ENCODE data around the gene ENG.
"Not testable (repeated sequence)": the region's sequence is repeated elsewhere in the genome, so short reads cannot be mapped to it uniquely, and the experiment has no call there.

ENG gene

DNA sequence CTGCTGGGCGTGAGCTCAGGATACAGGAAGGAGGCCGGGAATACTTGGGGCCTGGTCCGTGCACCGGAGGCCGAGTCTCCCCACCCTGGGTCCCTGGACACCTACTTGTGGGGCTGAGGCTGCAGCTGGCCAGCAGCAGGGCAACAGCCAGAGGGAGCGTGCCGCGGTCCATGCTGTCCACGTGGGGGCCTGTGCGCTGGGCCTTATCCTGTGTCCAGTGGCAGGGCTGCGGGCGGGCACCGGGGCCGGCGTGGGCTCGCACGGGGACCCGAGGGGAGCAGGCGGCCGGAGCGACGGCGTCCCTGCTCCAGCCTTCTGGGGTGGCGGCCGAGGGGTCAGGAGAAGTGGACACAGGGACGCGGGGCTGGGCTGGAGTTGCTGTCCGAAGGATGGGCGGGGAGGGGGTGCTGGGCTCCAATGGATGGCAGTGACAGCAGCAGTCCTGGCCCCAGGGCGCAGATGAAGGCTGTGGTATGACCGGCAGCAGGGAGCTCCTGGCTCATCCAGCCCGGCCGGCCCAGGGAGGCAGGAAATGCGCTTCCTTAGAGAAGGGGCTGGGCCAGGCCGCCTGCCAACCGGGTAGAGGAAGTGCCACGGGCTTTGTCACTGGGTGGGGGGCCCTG is at the start of gene ENG:
Gene ENG (minus strand): TSS at position 475 of the 623 bp plus-strand sequence. CDS start 303 bp downstream, at position 172.
- FAIRE-seq = no peak

DNA sequence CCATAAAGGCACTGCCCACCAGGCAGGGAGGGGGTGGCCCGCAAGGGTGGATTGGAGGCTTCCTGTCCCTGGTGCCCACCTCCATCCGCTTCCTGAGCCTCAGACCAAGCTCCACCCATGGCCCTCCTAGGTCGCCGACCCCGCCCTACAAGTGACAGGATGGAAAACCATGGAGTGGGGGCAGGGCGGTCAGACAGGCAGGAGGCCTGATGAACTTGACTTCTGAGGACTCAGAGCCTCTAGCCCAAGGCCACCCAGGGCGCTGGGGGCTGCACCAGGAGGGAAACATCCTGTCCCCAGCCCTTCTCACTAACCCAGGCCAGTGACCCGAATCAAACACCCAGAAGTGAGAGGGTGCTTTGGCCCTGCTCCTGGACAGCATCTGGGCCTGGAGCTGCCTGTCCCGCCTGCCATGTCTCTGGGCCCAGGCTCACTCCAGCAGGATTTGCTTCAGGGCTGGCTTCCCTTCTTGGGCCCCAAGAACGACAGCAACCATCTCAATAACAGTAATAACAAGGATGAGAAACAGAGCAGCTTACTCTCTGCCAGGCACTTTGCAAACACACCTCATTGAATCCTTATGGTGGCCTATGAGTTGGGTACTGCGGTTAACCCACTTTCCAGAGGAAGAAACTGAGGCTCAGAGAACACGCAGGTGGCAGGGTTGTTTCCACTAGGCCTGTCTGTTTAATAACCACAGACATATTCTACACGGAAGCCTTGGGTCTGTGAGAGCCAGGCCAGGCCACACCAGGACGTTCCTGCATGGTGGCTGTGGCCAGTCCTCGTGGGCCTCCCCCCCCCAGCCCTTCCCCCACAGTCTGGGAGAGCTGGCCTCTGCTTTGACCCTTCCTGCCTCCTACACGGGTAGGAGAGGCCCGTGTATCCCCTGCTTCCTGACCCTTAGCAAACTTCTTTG is 49.4 kb upstream of the ENG start:
- no peak for FAIRE-seq

DNA sequence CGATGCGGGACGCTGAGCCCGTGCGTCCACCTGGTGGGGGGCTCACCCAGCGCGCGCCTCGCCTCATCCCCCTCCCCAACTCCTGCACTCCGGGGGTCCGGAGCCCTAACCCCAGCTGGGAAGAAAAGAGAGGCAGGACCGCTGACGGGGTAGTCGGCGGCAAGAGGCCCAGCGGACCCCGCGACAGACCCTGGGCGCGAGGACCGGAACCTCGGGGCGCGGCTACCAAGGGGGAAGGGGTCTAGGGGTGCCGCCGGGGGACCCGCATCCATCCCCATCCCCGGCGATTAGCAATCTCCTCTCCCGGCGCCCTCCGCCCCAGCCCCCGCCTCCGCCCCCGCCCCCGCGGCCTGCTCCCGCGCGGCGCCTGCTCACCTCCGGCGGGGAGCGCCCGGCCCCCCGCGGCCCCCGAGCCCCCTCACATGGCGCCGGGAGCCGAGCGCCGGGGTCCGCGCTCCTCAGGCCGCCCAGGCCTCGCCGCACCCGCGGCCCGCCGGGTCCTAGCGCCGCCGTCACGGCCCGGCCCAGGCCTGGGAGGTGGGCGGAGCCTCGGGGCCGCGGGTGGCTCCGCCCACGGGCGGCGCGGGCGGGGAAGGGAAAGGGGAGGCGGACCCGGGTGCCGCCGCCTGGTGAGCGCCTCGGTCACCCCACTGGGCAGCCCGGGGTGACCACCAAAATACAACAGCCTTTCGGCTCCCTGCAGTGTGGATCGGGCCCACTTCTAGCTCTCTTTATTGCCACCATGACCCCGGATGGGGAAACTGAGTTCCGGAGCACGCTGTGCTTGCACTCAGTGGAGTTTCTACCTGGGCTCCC is 44.9 kb upstream of the ENG start, which contains the start of gene ST6GALNAC6:
Gene ST6GALNAC6 (minus strand): TSS at position 476 of the 816 bp plus-strand sequence. CDS start 1,622 bp downstream, outside the sequence.
- no peak for FAIRE-seq

DNA sequence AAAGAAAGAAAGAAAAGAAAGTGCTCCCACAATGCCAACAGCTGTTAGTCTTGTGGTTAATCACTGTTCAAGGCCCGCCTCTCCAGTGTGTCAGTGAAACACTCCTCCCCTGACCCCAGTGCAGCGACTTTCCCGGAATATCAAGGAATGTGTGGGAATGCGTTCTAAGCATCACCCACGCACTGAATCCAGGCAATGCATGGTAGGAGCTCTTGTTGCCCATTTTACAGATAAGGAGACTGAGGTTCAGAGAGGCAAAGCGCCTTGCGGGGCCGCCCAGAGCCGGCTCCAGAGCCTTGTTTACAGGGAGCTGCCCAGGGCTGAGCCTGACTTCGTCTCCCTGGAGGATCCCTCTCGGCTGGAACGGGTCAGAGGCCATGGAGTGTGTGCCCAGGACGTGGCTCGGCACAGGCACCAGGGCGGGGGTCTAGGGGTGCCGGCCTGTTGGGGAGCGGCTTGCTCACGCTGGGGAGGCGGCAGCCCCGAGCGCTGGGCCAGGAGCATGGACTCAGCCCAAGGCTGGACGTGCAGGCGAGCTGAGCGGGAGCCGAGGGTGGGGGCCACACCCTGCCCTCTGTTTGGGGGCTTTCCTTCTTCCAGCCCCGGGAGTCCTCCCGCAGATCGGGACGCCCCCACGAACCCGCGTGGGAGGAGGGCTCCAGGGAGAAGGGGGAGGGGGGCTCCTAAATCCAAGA is 44.1 kb upstream of the ENG start:
- FAIRE-seq = no peak

- no peak for FAIRE-seq
Measured at GRCh38 chr9:127897193-127897692, 42.8 kb upstream of the ENG start.

GRCh38 chr9:127896395-127897192 is 42.1 kb upstream of the ENG start:
- FAIRE-seq = no peak

DNA sequence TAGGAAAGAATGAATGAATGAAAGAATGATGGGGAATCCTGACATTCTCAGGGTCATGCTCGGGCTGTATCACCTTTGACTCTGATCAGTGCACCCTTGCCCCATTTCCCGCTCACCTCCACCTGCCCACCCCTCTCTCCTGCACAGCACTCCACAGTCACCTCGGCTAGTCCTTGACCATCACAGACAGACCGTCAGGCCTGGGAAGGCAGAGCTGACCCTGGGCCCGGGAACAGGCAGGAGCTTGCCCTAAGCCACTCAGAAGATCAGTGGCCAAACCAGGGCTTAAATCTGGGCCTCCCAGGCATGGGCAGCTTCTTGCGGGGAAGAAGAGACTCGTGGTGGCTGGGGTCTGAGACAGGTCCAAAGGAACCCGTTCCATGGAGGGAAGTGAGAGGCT is 41.4 kb upstream of the ENG start:
- no peak for FAIRE-seq

- no peak for FAIRE-seq
Measured at GRCh38 chr9:127893392-127893791, 38.9 kb upstream of the ENG start.

- no peak for FAIRE-seq
Measured at GRCh38 chr9:127892831-127893230, 38.4 kb upstream of the ENG start.

GRCh38 chr9:127890053-127890452 is 35.6 kb upstream of the ENG start:
- FAIRE-seq = no peak

- FAIRE-seq = no peak
Measured at GRCh38 chr9:127887792-127888191, 33.3 kb upstream of the ENG start.

DNA sequence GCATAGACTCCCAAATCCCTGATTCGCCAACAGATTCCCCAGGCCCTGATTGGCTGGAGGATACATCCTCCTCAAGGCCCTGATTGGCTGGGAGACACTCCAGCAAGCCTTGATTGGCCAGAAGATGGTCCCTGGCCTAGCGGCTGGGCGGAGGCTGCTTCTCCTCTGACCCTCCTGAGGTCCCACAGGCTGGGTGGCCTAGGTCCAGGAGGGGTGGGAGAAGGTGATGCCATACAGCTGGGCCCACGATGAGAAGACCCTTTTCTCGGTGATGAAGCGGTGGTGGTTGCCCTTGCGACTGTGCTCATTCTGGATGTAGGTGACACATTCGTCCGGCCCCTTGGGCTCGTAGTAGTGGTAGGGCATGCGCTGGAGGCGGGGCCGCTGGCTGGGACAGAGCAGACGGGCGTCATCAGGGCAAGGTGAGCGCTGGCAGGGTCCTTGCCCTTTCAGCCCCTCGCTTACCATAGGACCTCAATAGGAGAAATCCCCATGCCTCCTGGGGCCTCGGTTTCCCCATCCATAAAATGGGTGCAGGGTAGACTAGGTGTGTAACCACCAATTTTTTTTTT is 32.0 kb upstream of the ENG start:
- FAIRE-seq = no peak

DNA sequence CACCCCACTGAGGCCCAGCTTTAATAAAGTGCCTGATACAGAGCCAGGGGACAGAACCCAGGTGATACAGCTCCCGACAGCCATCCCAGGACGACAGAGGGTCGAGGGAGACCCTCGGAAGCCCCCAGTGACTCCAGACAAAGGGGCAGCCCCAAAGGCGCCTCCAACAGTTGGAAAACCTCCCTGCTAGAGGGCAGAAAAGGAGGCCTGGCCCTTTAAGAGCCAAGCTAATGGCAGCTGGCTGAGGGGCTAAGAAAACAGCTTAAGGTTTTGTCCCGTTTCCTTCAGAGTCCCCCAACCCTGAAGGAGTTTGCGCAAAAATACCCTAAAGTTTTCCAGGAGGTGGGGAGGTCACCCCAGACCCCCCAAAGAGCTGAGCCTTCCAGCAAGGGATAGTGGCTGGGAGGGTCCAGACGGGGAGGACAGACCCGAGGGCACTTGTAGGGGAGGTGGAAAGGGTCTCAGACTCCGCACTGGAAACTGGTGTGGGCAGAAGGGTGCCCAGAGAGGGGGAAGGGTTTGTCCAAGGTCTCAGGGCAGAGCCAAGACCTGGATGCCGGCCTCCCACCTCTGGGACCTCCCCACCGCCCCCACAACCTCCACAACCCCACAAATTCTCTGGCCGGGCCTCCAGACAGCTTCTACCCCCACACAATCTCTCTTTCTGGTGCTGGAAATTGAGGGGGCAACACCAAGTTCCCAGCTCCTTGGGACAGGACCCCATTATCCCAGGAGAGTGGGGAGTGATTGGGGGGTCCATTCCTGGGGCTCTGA is 31.2 kb upstream of the ENG start:
- no peak for FAIRE-seq

DNA sequence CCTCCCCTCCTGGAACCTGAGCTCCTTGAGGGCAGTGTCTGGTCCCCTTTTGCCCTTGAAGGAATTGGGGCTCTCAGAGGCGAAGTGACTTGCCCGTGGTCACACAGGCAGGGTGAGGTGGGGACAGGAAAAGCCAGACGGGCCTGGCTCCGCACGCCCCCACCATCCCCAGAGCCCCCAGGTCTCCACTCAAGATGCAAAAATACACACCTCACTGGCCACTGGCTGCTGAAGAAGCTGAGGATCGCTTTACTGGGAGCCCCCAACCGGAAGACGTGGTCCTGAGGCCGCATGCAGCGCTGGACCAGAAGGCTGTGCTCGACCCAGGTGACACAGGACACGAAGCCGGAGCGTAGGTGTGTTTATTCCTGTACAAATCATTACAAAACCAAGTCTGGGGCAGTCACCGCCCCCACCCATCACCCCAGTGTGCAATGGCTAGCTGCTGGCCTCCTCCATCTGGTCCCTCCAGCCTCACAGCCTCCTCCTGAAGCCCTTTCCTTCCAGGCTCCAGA is 30.6 kb upstream of the ENG start:
- FAIRE-seq = no peak

DNA sequence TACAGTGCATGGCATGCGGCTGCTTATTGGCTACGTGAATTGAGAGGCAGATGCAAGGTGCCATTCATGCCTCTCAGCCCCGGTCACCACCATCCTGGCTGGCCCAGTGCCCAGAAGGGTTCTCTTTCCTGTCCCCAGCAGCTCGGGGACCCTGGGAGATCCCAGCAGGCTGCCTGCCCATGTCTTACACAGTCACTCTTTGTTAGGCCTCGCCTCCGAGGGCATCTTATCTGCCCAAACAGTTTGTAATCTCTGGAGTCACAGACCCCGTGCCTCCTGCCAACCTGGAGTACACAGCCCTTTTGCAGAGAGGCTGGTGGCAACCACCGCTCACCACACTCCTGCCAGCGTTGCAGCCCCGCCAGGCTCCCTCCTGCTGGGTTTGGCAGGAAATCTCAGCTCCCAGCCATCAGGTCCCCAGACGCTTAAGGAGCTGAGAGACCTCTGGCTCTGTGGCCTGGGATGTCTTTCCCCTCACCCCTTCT is 30.0 kb upstream of the ENG start:
- FAIRE-seq = no peak

GRCh38 chr9:127883959-127884358 is 29.5 kb upstream of the ENG start:
- no peak for FAIRE-seq

DNA sequence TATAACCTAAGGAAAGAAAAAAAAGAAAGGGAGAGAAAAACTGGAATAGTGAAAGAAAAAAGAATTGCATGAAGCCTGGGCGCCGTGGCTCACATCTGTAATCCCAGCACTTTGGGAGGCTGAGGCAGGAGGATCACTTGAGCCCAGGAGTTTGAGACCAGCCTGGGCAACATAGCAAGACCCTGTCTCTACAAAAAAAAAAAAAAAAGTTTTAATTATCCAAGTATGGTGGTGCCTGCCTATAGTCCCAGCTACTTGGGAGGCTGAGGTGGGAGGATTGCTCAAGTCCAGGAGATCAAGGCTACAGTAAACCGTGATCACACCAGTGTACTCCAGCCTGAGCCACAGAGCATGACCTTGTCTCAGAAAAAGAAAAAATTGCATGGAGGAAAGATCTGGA is 27.3 kb upstream of the ENG start:
- not testable (repeated sequence) for FAIRE-seq

GRCh38 chr9:127880143-127880542 is 25.7 kb upstream of the ENG start:
- no peak for FAIRE-seq

DNA sequence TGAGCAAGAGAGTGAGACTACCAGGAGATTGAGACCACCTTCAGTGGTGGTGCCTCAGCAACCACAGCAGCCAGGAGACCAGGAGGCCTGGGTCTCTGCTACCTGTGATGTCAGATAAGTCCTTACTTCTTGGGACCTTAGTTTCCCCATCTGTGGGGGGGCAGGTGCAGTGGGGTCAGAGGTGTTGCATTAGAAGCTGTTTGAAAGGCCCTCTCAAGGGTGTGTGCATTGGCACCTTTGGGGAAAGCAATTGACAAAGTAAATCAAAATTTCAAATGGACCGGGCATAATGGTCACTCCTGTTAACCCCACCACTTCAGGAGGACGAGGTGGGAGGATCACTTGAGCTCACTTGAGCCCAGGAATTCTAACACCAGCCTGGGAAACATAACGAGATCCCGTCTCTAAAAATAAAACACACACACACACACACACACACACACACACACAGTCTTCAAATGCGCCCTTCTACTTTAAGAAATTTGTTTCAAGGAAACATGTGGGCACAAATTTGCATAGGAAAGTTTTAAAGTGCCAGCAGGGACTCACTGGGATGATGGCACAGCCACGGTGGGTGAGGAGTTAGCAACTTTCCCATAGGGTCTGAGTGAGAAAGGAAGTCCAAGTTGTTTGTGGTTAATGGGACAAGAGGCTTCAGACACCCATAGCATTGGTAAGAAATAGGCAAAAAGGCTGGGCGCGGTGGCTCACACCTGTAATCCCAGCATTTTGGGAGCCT is 24.4 kb upstream of the ENG start:
- FAIRE-seq = no peak

Measured in TTC549 (cell line).